GM18498 (cell line): Measurements from ENCODE around the gene MALL.
"Not testable (repeated sequence)": the region's sequence is repeated elsewhere in the genome, so short reads cannot be mapped to it uniquely, and the experiment has no call there.

Experiments
- ATAC-seq: cut with Tn5 transposase; IDR thresholded peaks from one replicate; pipeline ENCODE4 v1.9.1; 2021; ENCODE audit warnings: mild to moderate bottlenecking, moderate library complexity; ENCODE audit not compliant: unreplicated experiment

MALL gene

DNA sequence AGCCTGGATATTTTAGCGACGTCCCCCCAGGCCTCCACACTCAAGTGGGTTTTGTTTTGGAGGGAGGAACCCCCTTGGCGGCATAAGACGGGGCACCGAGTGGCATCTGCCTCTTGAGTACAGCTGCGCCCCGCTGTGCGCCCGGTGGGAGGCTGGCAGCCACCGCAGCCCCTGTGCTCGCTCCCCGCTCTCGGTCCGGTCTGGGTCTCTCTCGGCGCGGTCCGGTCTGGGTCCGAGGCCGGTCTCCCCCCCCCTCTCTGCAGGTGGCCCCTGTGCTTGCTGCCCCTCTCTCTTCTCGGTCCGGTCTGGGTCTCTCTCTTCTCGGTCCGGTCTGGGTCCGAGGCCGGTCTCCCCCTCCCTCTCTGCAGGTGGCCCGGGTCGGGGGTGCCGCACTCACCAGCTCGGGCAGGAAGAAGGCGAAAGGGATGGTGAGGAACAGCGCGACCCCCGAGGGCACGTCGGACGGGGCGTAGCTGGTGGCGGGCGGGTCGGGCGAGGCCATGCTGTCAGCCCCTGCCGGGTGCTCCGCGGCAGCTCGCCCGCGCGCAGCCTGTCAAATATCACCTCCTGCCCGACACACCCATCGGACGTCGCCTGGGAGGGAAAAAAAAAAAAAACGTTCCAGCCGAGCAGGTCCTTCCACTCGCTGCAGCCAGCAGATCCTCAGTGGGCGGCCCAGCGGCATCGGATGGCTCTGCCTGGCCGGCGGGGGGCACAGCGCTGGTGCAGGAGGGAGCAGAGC lies at the start of gene MALL:
Gene MALL, minus strand, starts transcription at position 532 of the 742 bp plus-strand sequence. Its CDS starts 30 bp downstream, at position 502.
- no peak for ATAC-seq

GRCh38 chr2:110157153-110157793 lies 41.7 kb upstream of the MALL start:
- ATAC-seq, result peak; percentile 59

DNA sequence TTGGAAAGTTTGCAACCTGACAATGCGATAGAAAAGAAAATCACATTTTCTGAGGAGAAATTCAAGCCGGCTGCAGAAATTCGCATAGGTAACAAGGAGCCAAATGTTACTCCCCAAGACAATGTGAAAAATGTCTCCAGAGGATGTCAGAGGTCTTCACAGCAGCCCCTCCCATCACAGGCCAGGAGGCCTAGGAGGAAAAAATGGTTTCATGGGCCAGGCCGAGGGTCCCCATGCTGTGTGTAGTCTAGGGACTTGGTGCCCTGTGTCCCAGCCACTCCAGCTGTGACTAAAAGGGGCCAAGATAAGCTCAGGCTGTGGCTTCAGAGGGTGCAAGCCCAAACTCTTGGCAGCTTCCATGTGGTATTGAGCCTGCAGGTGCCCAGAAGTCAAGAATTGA lies 39.2 kb upstream of the MALL start:
- ATAC-seq, result not testable (repeated sequence)

DNA sequence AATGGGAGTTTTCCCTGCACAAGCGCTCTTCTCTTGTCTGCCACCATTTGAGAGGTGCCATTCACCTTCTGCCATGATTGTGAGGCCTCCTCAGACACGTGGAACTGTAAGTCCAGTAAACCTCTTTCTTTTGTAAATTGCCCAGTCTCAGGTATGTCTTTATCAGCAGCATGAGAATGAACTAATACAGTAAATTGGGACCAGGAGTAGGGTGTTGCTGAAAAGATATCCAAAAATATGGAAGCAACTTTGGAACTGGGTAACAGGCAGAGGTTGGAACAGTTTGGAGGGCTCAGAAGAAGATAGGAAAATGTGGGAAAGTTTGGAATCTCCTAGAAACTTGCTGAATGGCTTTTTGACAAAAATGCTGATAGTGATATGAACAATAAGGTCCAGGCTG lies 38.6 kb upstream of the MALL start:
- ATAC-seq, result not testable (repeated sequence)

GRCh38 chr2:110153416-110153815 lies 37.8 kb upstream of the MALL start:
- ATAC-seq, result no peak

DNA sequence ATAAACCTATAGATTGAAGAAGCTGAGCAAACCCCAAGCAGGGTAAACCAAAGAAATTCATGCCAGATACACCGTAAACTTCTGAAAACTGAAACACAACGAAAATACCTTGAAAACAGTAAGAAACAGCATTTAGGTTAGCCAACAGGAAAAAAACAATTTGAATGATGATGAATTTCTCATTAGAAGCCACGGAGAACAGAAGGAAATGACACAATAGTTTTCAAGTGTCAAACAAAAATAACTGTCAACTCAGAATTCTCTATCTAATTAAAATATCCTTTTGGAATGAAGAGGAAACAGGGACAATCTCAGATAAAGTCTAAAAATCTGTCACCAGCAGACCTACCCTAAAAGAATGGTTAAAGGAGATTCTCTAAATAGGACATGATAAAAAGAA lies 37.3 kb upstream of the MALL start:
- no peak for ATAC-seq

DNA sequence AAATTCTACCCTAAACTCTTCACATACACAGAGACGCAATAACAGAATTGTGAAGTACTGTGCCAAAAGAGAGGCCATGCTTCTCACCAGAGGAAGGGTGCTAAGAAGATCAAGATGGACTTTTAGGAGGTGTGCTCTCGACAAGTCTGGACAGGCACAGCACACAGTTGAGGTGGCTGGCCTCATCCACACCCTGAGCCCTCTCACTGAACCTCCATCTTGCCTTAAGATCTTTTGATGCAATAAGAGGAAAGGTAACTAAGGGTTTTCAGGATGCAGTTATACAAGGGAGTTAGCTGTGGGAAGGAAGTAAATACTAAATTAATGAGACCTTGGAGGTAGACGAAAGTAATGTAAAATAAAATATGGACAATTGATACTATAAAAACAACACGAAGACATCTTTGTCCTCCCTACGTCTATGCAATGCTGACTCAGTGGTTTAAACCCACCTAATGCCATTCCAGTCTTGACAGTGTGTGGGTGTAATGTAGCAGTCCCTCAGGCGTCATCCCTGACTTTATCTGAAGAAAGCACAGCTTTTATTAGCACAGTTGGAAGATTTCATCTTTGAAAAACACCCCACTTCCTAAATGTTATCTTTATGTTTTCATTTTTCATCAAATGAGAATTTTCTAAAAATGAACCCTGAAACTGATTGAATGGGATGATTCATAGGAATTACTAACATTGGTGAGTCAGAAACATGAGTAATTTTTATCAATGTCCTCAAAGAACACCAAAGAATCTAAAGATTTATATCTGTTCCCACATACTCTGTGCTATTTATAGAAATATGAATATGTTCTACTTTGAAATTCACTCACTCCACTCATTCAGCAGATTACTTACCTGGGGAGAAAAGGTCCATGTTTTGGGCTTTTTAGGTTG lies 34.0 kb upstream of the MALL start:
- ATAC-seq, result no peak

- no peak for ATAC-seq
Measured at GRCh38 chr2:110146945-110147332, 31.3 kb upstream of the MALL start.

DNA sequence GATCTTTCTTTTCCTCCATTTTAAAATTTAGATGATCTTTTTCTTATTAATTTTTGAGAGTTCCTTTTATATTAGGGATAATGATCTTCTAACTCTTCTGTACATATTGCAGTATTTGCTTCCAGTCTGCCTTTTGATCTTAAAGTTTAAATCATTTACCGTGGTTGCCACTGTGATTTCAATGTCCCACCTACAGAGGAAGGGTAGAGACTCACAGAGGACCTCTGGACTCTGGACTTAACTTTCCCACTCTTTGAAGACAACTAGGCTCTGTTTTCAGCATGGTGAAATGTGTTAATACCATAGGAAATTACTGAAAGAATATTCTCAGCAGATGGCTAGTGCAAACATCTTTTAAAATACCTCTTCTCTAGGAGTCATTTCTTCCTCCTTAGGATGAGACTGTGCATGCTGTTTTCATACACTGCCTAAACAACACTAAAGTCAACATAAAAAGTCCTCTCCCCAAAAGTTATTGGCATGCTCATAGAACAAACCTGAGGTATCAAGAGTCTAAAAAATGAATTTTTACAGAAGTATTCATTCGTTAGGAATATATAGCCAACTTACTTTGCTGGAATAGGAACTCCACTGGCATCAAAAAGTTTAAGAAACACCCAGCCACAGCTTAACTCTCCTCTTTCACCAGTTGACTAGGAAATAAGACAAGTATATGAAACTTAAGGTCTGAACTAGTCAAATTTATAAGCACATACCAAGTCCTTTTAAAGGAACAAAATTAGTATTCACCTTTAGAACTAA lies 30.7 kb upstream of the MALL start:
- no peak for ATAC-seq

- ATAC-seq, result no peak
Measured at GRCh38 chr2:110143982-110144381, 28.4 kb upstream of the MALL start.

- no peak for ATAC-seq
Measured at GRCh38 chr2:110140401-110140800, 24.8 kb upstream of the MALL start.

GRCh38 chr2:110134025-110134424 lies 18.4 kb upstream of the MALL start:
- ATAC-seq, result no peak

DNA sequence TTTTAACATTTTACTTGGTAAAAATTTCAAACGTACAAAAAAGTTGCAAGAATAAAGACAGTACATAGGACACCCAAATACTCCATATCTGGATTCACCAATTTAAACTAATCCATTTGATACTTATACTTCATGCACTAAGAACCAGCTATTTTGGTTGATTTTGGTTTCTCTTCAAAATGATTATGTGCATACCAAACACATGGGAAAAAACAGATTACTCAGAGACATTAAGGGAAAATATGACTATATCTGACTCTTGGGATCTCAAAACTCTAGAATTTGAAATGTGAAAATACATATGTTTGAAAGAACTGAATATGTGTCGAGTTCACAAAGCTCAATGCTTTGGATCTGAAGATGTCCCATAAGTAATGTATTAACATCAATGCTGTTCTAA lies 15.5 kb upstream of the MALL start:
- no peak for ATAC-seq

GRCh38 chr2:110130757-110131156 lies 15.1 kb upstream of the MALL start:
- ATAC-seq, result no peak

DNA sequence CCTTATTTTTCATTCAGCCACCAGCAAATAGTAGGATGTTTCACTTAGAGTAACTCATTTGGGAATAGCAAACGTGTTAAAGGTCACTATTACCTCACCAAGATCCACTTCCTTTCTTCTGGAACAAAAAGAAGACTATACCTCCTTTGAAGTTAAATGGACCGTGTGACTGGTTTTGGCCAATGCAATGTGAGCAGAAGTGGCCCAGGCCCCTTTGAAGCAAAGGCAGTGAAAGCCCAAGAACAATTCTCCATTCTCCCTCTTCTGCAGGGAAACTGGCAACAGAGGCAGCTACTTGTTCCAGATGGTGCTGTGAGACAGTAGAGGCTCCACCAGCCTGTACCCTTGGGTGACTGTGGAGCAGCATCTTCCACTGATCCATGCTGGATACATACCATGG lies 11.3 kb upstream of the MALL start:
- ATAC-seq, result no peak

DNA sequence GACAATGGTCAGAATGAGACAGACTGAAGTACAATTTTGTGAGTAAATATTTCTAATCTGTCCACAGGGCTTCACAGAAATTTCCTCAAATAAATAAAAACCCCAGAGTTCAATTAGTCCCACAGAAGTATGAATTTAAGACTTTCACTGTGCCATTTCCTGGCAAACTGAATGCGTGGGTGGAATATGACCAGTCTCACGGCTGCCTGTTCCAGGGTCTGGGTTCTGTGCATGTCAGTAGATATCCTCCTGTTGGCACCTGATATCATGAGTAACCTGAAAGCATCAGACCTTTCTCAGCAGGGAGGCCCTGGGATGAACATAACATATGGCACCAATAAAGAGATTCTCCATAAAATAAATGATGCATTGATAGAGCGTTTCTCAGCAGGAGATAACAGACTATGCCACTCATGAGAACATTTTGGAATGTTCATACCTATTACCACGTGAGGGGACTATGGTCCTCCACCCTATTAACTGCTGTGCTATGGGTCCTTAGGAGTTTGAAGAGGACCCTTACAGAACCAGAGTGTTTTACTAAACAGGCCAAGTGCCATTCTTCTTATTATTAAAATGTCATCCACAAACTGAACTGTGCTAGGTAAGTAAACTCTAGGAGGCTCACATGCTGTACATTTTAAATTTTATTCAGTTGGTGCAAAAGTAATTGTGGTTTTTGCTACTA lies 10.6 kb upstream of the MALL start:
- ATAC-seq, result no peak

DNA sequence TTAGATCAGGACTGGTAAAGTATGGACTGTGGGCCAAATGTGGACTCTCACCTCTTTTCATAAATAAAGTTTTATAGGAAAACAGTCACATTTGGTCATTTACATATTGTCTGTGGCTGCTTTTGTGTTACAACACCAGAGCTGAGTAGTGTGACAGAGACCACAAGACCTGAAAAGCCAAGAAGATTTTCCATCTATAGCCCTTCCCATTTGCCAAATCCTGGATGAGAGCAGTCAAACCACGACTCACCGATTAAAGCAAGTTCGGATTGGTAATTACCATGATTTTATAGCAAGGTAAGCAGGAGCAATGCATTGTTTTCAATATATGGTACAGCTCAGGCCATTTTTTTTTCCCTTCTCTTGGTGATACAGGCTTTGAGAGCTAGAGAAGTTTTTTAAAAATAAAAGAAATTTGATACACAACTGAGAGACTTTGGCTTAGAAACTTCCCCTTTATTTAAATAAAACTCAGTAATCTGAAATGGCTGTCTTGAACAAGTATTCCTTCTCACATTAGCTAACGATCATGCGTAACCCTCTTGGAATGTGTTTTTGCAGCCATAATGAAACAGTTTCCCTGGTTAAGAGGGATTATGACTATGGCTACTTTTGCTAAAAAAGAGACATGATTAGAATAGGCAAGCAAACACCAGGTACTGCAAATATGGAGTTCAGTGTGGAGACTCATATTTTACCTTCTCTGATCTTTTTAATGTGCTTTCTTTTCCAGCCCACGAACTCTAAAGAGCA lies 9.5 kb upstream of the MALL start:
- ATAC-seq, result no peak

GRCh38 chr2:110124038-110124825 lies 8.6 kb upstream of the MALL start:
- no peak for ATAC-seq

DNA sequence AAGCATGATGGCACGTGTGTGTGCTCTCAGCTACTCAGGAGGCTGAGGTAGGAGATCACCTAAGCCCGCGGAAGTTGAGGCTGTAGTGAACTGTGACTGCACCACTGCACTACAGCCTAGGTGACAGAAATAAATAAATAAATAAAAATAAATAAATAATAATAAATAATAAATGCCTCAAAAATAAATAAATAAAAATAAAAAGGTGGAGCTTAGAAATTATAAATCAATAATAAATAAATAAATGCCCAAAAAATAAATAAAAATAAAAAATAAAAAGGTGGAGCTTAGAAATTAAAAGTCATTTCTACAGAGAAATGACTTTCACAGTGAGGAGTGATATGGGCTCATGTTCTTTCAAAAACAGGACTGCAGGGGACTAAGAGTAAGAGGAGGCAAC lies 6.0 kb upstream of the MALL start:
- no peak for ATAC-seq
